ENCODE results near the gene CAPN8.

DNA sequence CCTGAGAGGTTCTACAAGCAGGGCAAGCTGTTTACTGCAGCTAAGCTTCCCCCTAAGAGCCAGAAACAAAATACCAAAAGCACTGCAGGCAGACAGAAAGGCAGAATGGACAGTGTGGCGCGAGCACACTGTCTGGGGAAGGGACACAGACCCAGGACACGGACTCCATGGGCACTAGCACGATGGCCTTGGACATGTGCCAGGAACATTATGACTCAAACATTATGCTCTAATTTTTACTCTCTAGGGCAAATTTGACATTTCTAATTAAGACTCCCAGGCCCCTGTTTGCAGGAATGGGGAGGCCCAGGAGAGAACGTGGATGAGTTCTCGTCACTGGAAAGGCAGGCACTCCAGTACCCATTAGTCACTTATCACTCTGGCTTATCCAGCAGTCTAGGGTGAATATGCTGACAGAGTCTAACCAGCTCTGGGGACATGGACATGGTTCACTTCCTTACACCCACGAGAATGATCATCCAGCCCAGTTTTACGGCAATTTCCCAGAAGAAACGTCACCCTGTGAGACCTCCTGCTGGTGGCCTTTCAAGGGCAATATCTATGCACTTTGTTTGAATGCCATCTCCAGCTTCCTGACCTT, 45.1 kb downstream of the CAPN8 start:
- TF ChIP-seq EZH2 (IDR thresholded peaks at IDR 0.05; ENCODE audit: borderline replicate concordance, low read depth, low read length, severe bottlenecking) = no peak
- TF ChIP-seq, protein P1, sequence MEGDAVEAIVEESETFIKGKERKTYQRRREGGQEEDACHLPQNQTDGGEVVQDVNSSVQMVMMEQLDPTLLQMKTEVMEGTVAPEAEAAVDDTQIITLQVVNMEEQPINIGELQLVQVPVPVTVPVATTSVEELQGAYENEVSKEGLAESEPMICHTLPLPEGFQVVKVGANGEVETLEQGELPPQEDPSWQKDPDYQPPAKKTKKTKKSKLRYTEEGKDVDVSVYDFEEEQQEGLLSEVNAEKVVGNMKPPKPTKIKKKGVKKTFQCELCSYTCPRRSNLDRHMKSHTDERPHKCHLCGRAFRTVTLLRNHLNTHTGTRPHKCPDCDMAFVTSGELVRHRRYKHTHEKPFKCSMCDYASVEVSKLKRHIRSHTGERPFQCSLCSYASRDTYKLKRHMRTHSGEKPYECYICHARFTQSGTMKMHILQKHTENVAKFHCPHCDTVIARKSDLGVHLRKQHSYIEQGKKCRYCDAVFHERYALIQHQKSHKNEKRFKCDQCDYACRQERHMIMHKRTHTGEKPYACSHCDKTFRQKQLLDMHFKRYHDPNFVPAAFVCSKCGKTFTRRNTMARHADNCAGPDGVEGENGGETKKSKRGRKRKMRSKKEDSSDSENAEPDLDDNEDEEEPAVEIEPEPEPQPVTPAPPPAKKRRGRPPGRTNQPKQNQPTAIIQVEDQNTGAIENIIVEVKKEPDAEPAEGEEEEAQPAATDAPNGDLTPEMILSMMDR (IDR thresholded peaks at IDR 0.05; ENCODE audit: borderline replicate concordance, extremely low read depth, low read length, poor library complexity, severe bottlenecking) = no peak

All from DND-41 (cell line).